ENCODE measurements around the gene SUCLG1.

- TF ChIP-seq EZH2phosphoT487 (IDR thresholded peaks at IDR 0.05; ENCODE audit: low read depth) = no peak
- TF ChIP-seq, protein P1, sequence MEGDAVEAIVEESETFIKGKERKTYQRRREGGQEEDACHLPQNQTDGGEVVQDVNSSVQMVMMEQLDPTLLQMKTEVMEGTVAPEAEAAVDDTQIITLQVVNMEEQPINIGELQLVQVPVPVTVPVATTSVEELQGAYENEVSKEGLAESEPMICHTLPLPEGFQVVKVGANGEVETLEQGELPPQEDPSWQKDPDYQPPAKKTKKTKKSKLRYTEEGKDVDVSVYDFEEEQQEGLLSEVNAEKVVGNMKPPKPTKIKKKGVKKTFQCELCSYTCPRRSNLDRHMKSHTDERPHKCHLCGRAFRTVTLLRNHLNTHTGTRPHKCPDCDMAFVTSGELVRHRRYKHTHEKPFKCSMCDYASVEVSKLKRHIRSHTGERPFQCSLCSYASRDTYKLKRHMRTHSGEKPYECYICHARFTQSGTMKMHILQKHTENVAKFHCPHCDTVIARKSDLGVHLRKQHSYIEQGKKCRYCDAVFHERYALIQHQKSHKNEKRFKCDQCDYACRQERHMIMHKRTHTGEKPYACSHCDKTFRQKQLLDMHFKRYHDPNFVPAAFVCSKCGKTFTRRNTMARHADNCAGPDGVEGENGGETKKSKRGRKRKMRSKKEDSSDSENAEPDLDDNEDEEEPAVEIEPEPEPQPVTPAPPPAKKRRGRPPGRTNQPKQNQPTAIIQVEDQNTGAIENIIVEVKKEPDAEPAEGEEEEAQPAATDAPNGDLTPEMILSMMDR (IDR thresholded peaks at IDR 0.05; ENCODE audit: low read depth, low read length) = no peak
Observed at GRCh38 chr2:84494070-84494469, 35.0 kb upstream of the SUCLG1 start.
